ENCODE results near the gene RP2. TPM values are rescaled to one million over a fixed set of nuclear protein-coding genes. Genes with fewer than 3 reads are reported as not detected.

RP2 gene
- total RNA-seq, 1 experiment from 2014 or later = 5.1 TPM

DNA sequence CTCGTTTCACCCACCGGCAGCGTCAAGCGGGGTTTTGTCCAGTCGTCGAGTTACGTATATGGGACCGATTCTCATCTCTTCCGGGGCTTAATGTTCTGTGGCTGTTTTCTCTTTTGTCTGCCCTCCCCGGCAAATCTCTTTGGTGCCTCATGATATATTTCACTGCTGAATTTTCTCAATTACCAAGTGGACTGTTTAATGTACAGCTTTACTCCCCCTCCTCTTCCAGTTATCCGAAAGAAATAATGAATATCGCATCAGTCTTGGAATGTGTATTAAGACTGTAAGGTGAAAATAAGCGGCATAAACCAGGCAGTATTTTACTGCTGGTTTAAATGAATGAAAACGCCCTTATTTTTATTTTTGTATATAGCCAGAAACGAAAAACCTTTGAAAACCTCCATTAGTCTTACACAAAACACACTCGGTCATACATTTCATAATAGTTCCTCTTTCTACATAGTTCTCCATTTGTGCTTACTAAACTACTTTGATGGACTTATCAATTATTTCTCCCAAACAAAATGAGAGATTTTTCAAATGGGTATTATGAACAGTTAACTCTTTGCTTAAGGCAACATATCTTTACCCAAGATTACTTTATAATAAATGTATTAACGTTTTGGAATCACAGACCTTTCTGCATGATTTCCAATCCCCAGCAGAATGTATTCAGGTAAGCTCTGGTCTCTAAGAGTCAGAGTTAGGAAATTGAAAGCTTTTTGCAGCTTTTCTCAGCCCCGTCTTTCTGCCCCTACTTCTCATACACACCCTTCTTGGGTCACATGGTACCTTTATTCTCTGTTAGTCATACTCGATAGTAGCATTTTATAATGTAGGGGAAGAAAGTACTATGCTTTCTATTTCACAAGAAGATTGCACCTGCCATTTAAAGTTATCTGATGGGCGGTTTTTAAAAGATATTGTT, 979 bp downstream of the RP2 start:
- no peak overlapping the region for H3K56ac ChIP-seq (ENCODE audit: insufficient read length, low read depth, low read length)
- no peak overlapping the region for H2AFZ ChIP-seq (ENCODE audit: low read length)
- H2BK15ac ChIP-seq (ENCODE audit: low read depth, low read length) = no peak overlapping the region
- peak overlapping the region; percentile 7 for H3K18ac ChIP-seq (ENCODE audit: insufficient read length, low read depth, low read length)
- no peak overlapping the region for H2BK20ac ChIP-seq (ENCODE audit: low read depth, low read length, poor library complexity, severe bottlenecking)
- no peak overlapping the region for H3K27ac ChIP-seq (ENCODE audit: insufficient read length, low read depth, low read length)
- no peaks in the 10 kb centered on the region for H3K27me3 ChIP-seq (ENCODE audit: insufficient read depth, low read length)
- H2AK5ac ChIP-seq (ENCODE audit: insufficient read length, low read length) = no peak overlapping the region
- Mint-ChIP-seq H3K4me1 (no peaks in the 10 kb centered on the region), H3K36me3 (ENCODE audit: insufficient read depth in 1 of 3, low read depth in 3 of 3) (peaks cover 0 to 9% (median 6%) of the 10 kb centered on the region in 3 experiments; a peak in 4 of 7 replicates), H3K27ac (peak overlapping the region in 2 of 3 experiments; percentile 95 to 98; a peak in 5 of 7 replicates), H3K4me3 (peak overlapping the region; percentile 93 to 97), H3K27me3 (ENCODE audit: low read depth) (peaks cover 1% of the 10 kb centered on the region; the same call in 1 of the 2 replicates), H3K9me3 (peaks cover 39 to 44% of the 10 kb centered on the region in 2 experiments)
- H3K23ac ChIP-seq (ENCODE audit: insufficient read length, low read depth, low read length) = no peak overlapping the region
- H3K79me1 ChIP-seq (ENCODE audit: insufficient read depth, low read depth, low read length, poor library complexity, severe bottlenecking) = peaks cover 3% of the 10 kb centered on the region
- no peak overlapping the region for H4K8ac ChIP-seq (replicated peaks; ENCODE audit: insufficient read length, low read depth, low read length)
- no CpG with 5 or more reads among the region's 20 CpGs for WGBS (ENCODE audit: extremely low coverage, insufficient read length, low lambda C conversion rate)
- no peak overlapping the region for H4K91ac ChIP-seq (ENCODE audit: insufficient read length, low read depth, low read length)
- TF ChIP-seq, protein P1, sequence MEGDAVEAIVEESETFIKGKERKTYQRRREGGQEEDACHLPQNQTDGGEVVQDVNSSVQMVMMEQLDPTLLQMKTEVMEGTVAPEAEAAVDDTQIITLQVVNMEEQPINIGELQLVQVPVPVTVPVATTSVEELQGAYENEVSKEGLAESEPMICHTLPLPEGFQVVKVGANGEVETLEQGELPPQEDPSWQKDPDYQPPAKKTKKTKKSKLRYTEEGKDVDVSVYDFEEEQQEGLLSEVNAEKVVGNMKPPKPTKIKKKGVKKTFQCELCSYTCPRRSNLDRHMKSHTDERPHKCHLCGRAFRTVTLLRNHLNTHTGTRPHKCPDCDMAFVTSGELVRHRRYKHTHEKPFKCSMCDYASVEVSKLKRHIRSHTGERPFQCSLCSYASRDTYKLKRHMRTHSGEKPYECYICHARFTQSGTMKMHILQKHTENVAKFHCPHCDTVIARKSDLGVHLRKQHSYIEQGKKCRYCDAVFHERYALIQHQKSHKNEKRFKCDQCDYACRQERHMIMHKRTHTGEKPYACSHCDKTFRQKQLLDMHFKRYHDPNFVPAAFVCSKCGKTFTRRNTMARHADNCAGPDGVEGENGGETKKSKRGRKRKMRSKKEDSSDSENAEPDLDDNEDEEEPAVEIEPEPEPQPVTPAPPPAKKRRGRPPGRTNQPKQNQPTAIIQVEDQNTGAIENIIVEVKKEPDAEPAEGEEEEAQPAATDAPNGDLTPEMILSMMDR (conservative IDR thresholded peaks at IDR 0.05) = no peak
- no peaks in the 10 kb centered on the region for H3K79me2 ChIP-seq (ENCODE audit: insufficient read depth, low read length)
- no peak overlapping the region for H3K4ac ChIP-seq (ENCODE audit: low read depth, low read length)
- peaks cover 8% of the 10 kb centered on the region for H3K23me2 ChIP-seq (ENCODE audit: insufficient read length, low read depth, low read length, poor library complexity, severe bottlenecking)
- no peak overlapping the region for H3T11ph ChIP-seq (ENCODE audit: low read length)
- DNase-seq = no peak
- peak overlapping the region; percentile 74 for H3K4me2 ChIP-seq (ENCODE audit: insufficient read depth, insufficient read length, low read length)
- H4K5ac ChIP-seq (ENCODE audit: insufficient read length, low read depth, low read length) = no peak overlapping the region
- peak overlapping the region; percentile 69 for H3K9ac ChIP-seq (ENCODE audit: extremely low read depth, insufficient read length, low read length)
- H2BK120ac ChIP-seq (ENCODE audit: low read depth, low read length, poor library complexity, severe bottlenecking) = no peak overlapping the region
- H2BK12ac ChIP-seq (ENCODE audit: insufficient read length, low read depth, low read length) = no peak overlapping the region
- H3K14ac ChIP-seq (ENCODE audit: insufficient read depth, low read length) = peak overlapping the region; percentile 87; the same call in 1 of the 2 replicates
- no peaks in the 10 kb centered on the region for H3K4me1 ChIP-seq (ENCODE audit: insufficient read depth, low read length)
- no peaks in the 10 kb centered on the region for H4K20me1 ChIP-seq (ENCODE audit: control insufficient read depth, insufficient read depth, insufficient read length)
- no peak overlapping the region for H2BK5ac ChIP-seq (ENCODE audit: insufficient read length, low read length)
- H3K9me3 ChIP-seq (ENCODE audit: control insufficient read depth, low read depth, low read length) = no peaks in the 10 kb centered on the region

Measured in H9 (cell line).